PC-3 (cell line): Measurements from ENCODE around the gene LUC7L2. TPM values are rescaled to one million over a fixed set of nuclear protein-coding genes. Genes with fewer than 3 reads are reported as not detected.
"Not testable (repeated sequence)": the region's sequence is repeated elsewhere in the genome, so short reads cannot be mapped to it uniquely, and the experiment has no call there.

Experiments used
- ATAC-seq: fragments of 200-7000 bp; cut with Tn5 transposase; 2 replicates; pipeline ENCODE4 v1.9.1; 2020; ENCODE audit warnings: mild to moderate bottlenecking, moderate library complexity
- BruUV-seq: library from RNA; stranded (reverse); fragments of 400-500 nt; replicated peaks from 2 replicates; lab custom pipeline; 2021; lab: Mats Ljungman, UMichigan
- CTCF ChIA-PET: fragments of 300-600 bp; sonication (Branson Sonifier 250); formaldehyde crosslinking; loops from one replicate; lab custom pipeline; 2022; ENCODE audit warnings: antibody characterized with exemption; lab: Charles Lee
- POLR2A ChIA-PET: fragments of 300-600 bp; sonication (Branson Sonifier 250); formaldehyde crosslinking; loops from one replicate; lab custom pipeline; 2022; ENCODE audit warnings: antibody characterized with exemption; ENCODE audit not compliant: unreplicated experiment; lab: Charles Lee
- DNase-seq: peaks from one replicate; pipeline ENCODE4 v3.0.0-alpha.2; 2015
- H2AFZ ChIP-seq: fragments of 300-600 bp; sonication (generic); 2 replicates; pipeline ENCODE4 v1.6.0; 2016; ENCODE audit warnings: antibody characterized with exemption, low read length
- H3F3A ChIP-seq: fragments of 300-600 bp; sonication (generic); one replicate; pipeline ENCODE4 v1.6.0; 2017; ENCODE audit warnings: antibody characterized with exemption, low read length, control low read depth, mild to moderate bottlenecking; ENCODE audit not compliant: unreplicated experiment
- H3K27ac ChIP-seq: fragments of 300-600 bp; sonication (generic); 2 replicates; pipeline ENCODE4 v1.5.1; 2016; ENCODE audit warnings: mild to moderate bottlenecking, low read length
- H3K27me3 ChIP-seq: fragments of 300-600 bp; sonication (generic); 2 replicates; pipeline ENCODE4 v1.6.1; 2016; ENCODE audit warnings: low read length, mixed read lengths
- H3K36me3 ChIP-seq: fragments of 300-600 bp; sonication (generic); 2 replicates; pipeline ENCODE4 v1.6.1; 2016; ENCODE audit warnings: low read depth, mixed run types, low read length, mixed read lengths
- H3K4me1 ChIP-seq: fragments of 300-600 bp; sonication (generic); 2 replicates; pipeline ENCODE4 v1.5.1; 2016; ENCODE audit warnings: low read length; ENCODE audit not compliant: insufficient read depth
- H3K4me2 ChIP-seq: fragments of 300-600 bp; sonication (generic); 2 replicates; pipeline ENCODE4 v1.6.0; 2016; ENCODE audit warnings: low read length
- H3K4me3 ChIP-seq: fragments of 300-600 bp; sonication (generic); 2 replicates; pipeline ENCODE4 v1.5.1; 2016; ENCODE audit warnings: mild to moderate bottlenecking, low read length, mixed read lengths
- H3K79me2 ChIP-seq: fragments of 300-600 bp; sonication (generic); 2 replicates; pipeline ENCODE4 v1.6.1; 2017; ENCODE audit warnings: low read length, mixed read lengths
- H3K9ac ChIP-seq: fragments of 300-600 bp; sonication (generic); 2 replicates; pipeline ENCODE4 v1.6.0; 2016; ENCODE audit warnings: mild to moderate bottlenecking, low read length
- H3K9me2 ChIP-seq: fragments of 300-600 bp; sonication (generic); replicated peaks from 2 replicates; pipeline ENCODE4 v1.6.1; 2016; ENCODE audit warnings: mixed run types, low read length, mixed read lengths
- H3K9me3 ChIP-seq: fragments of 300-600 bp; sonication (generic); 2 replicates; pipeline ENCODE4 v1.6.1; 2016; ENCODE audit warnings: low read length, mixed read lengths
- H4K20me1 ChIP-seq: fragments of 300-600 bp; sonication (generic); 2 replicates; pipeline ENCODE4 v1.6.1; 2016; ENCODE audit warnings: low read length, mixed read lengths
- EZH2 ChIP-seq: fragments of 300-600 bp; sonication (generic); IDR thresholded peaks from one replicate; pipeline ENCODE4 v1.6.1; 2017; ENCODE audit warnings: antibody characterized with exemption, mild to moderate bottlenecking, low read length; ENCODE audit not compliant: unreplicated experiment
- EZH2phosphoT487 ChIP-seq: fragments of 300-600 bp; sonication (generic); IDR thresholded peaks from 2 replicates; pipeline ENCODE4 v1.6.1; 2018; ENCODE audit warnings: mild to moderate bottlenecking, antibody characterized with exemption, low read length, borderline replicate concordance
- intact Hi-C: fragments of 100-400 bp; cut with micrococcal nuclease; formaldehyde crosslinking; loops from 2 replicates; pipeline ENCODE4 v1.9.0; 2023
- total RNA-seq: library from RNA; depleted of rRNA; stranded (reverse); fragments of >200 nt; gene quantifications from 2 replicates; pipeline ENCODE4 v1.2.3, GENCODE V29; 2014
- TF ChIP-seq, protein P1 (sequence below): fragments of 300-600 bp; sonication (generic); conservative IDR thresholded peaks from 2 replicates; pipeline ENCODE4 v1.5.1; 2017; ENCODE audit warnings: antibody characterized with exemption, low read depth, mild to moderate bottlenecking, low read length

The LUC7L2 gene
- total RNA-seq, 1 experiment from 2014 or later: 67.4 TPM

DNA sequence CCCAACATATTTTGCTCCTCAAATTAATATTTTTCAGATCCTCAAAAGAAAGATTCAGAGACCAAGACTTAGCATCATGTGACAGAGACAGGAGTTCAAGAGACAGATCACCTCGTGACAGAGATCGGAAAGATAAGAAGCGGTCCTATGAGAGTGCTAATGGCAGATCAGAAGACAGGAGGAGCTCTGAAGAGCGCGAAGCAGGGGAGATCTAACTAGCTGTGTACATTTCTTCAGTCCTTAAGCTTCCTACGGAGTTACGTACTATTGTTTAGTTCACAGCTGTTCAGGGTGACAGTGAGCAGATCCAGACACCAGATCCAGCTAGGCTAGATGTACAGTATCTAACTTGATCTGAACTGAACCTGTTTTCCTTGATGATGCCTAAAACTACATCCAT, 62.4 kb downstream of the LUC7L2 start:
- no peaks in the 10 kb centered on the region for H3F3A ChIP-seq
- no peak overlapping the region for H3K4me3 ChIP-seq
- no peaks in the 10 kb centered on the region for H3K9me2 ChIP-seq
- H3K4me2 ChIP-seq: no peak overlapping the region
- H3K9ac ChIP-seq: no peak overlapping the region
- no peaks in the 10 kb centered on the region for H3K9me3 ChIP-seq
- H3K79me2 ChIP-seq: 0 out of 2 replicates have a peak, but pooled peaks cover 6% of the 10 kb centered on the region
- H4K20me1 ChIP-seq: no peaks in the 10 kb centered on the region
- no peaks in the 10 kb centered on the region for H3K27me3 ChIP-seq
- no TSS peak for BruUV-seq
- H3K4me1 ChIP-seq: no peaks in the 10 kb centered on the region
- ATAC-seq (no peak), DNase-seq (no peak)
- CTCF ChIA-PET: no interaction called here
- no peak overlapping the region for H2AFZ ChIP-seq
- peaks cover 49% of the 10 kb centered on the region for H3K36me3 ChIP-seq
- intact Hi-C loops: no loop called here
- POLR2A ChIA-PET: interaction anchor here (0.6 kb wide), 2 partner anchors 82 to 304 kb away, joined by 3 read pairs; no protein-coding TSS in a partner anchor
- TF ChIP-seq EZH2 (no peak), EZH2phosphoT487 (no peak)
- TF ChIP-seq, protein P1, sequence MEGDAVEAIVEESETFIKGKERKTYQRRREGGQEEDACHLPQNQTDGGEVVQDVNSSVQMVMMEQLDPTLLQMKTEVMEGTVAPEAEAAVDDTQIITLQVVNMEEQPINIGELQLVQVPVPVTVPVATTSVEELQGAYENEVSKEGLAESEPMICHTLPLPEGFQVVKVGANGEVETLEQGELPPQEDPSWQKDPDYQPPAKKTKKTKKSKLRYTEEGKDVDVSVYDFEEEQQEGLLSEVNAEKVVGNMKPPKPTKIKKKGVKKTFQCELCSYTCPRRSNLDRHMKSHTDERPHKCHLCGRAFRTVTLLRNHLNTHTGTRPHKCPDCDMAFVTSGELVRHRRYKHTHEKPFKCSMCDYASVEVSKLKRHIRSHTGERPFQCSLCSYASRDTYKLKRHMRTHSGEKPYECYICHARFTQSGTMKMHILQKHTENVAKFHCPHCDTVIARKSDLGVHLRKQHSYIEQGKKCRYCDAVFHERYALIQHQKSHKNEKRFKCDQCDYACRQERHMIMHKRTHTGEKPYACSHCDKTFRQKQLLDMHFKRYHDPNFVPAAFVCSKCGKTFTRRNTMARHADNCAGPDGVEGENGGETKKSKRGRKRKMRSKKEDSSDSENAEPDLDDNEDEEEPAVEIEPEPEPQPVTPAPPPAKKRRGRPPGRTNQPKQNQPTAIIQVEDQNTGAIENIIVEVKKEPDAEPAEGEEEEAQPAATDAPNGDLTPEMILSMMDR: no peak
- no peak overlapping the region for H3K27ac ChIP-seq

DNA sequence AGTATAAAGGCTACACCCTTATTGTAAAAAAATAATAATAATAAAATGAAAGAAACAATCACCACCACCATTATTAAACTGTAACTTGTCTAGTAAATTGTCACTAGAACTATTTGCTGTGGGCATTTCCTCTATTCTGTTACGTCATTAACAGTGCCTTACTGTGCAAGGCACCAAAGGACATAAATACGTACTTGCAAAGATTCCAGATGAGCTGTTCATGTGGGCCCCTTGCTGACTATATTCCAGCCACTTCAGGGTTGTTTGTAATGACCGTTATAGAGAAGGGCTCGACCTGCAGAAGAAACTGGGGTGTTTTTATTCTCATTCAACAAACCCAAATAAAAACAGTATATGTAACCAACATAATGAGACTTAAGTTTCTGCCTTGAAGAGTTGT, 63.4 kb downstream of the LUC7L2 start:
- H3K27me3 ChIP-seq: no peaks in the 10 kb centered on the region
- H3K79me2 ChIP-seq: 0 out of 2 replicates have a peak, but pooled peaks cover 6% of the 10 kb centered on the region
- CTCF ChIA-PET: no interaction called here
- POLR2A ChIA-PET: no interaction called here
- H3K9ac ChIP-seq: no peak overlapping the region
- H3K36me3 ChIP-seq: peaks cover 40% of the 10 kb centered on the region
- H2AFZ ChIP-seq: no peak overlapping the region
- no peak overlapping the region for H3K4me2 ChIP-seq
- no peaks in the 10 kb centered on the region for H3K9me2 ChIP-seq
- no peaks in the 10 kb centered on the region for H3K9me3 ChIP-seq
- intact Hi-C loops: no loop called here
- no peaks in the 10 kb centered on the region for H3K4me1 ChIP-seq
- DNase-seq: no peak
- H4K20me1 ChIP-seq: no peaks in the 10 kb centered on the region
- no peak overlapping the region for H3K27ac ChIP-seq
- ATAC-seq: no peak
- BruUV-seq: no TSS peak
- no peaks in the 10 kb centered on the region for H3F3A ChIP-seq
- no peak overlapping the region for H3K4me3 ChIP-seq
- TF ChIP-seq, protein P1: no peak
- TF ChIP-seq EZH2: no peak
- no peak for TF ChIP-seq EZH2phosphoT487

DNA sequence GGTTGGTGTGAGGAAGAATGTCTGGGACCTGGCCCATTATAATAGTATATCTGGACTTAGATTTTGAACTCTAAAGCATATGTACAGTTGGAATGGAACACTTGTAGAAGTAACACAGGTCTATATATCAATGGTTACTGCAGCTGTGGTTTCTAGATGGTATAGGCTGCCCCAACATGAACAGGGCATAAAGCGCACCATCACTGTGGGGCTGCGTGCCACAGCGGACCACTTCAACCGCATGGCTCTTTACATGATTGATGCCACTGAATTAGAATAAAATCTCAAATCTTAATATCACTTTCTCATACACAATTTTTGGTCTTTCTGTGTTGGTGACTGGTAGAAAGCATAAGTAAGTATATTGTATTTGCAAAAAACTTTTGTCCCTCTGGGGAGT, 64.3 kb downstream of the LUC7L2 start:
- BruUV-seq: no TSS peak
- H3K27me3 ChIP-seq: no peaks in the 10 kb centered on the region
- H3K79me2 ChIP-seq: 0 out of 2 replicates have a peak, but pooled peaks cover 6% of the 10 kb centered on the region
- no peaks in the 10 kb centered on the region for H3F3A ChIP-seq
- intact Hi-C loops: no loop called here
- no peak for ATAC-seq
- no peaks in the 10 kb centered on the region for H3K9me2 ChIP-seq
- no peaks in the 10 kb centered on the region for H3K9me3 ChIP-seq
- H3K36me3 ChIP-seq: peaks cover 32% of the 10 kb centered on the region
- ChIA-PET CTCF (no interaction called here), POLR2A (no interaction called here)
- no peak for TF ChIP-seq EZH2
- TF ChIP-seq EZH2phosphoT487: no peak
- TF ChIP-seq, protein P1: no peak
- H4K20me1 ChIP-seq: no peaks in the 10 kb centered on the region
- H3K27ac ChIP-seq: no peak overlapping the region
- DNase-seq: no peak
- no peak overlapping the region for H3K4me2 ChIP-seq
- H3K9ac ChIP-seq: no peak overlapping the region
- no peak overlapping the region for H3K4me3 ChIP-seq
- no peaks in the 10 kb centered on the region for H3K4me1 ChIP-seq
- no peak overlapping the region for H2AFZ ChIP-seq

DNA sequence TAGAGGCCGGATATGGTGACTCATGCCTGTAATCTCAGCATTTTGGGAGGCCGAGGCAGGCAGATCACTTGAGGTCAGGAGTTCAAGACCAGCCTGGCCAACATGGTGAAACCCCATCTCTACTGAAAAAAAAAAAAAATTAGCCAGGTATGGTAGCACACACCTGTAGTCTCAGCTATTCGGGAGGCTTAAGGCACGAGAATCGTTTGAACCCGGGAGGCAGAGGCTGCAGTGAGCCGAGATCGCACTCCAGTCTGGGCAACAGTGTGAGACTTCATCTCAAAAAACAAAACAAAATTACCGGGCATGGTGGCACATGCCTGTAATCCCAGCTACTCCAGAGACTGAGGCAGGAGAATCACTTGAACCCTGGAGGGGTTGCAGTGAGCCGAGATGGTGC, 66.0 kb downstream of the LUC7L2 start:
- POLR2A ChIA-PET, H3K9ac ChIP-seq, H3K27ac ChIP-seq, H3K27me3 ChIP-seq, DNase-seq, H3K4me3 ChIP-seq, H3K9me3 ChIP-seq, H3K4me2 ChIP-seq, H3F3A ChIP-seq, H3K4me1 ChIP-seq, H4K20me1 ChIP-seq, BruUV-seq, ATAC-seq, intact Hi-C loops, H3K79me2 ChIP-seq, H3K9me2 ChIP-seq, H2AFZ ChIP-seq: not testable (repeated sequence)
- CTCF ChIA-PET: interaction anchor here (0.5 to 0.6 kb wide), 2 partner anchors 14 to 197 kb away, joined by 3 to 4 read pairs; no protein-coding TSS in a partner anchor
- H3K36me3 ChIP-seq: peaks cover 21% of the 10 kb centered on the region
